HG02884 (cell line): ENCODE data around the gene ENPP6.

Experiments
- ATAC-seq: cut with Tn5 transposase; IDR thresholded peaks from one replicate; pipeline ENCODE4 v1.9.1; 2021; ENCODE audit warnings: mild to moderate bottlenecking, moderate library complexity; ENCODE audit not compliant: unreplicated experiment

ENPP6 gene

GRCh38 chr4:184192933-184193332, 24.7 kb downstream of the ENPP6 start:
- no peak for ATAC-seq

GRCh38 chr4:184191267-184191666, 26.4 kb downstream of the ENPP6 start:
- ATAC-seq, result no peak

- no peak for ATAC-seq
These were observed 27.0 kb downstream of the ENPP6 start for GRCh38 chr4:184190711-184191110.

- no peak for ATAC-seq
These were observed 27.7 kb downstream of the ENPP6 start for GRCh38 chr4:184189966-184190365.

- no peak for ATAC-seq
These were observed 29.0 kb downstream of the ENPP6 start for GRCh38 chr4:184188443-184189400.

GRCh38 chr4:184177271-184177670, 40.4 kb downstream of the ENPP6 start:
- ATAC-seq, result no peak

- no peak for ATAC-seq
These were observed 42.8 kb downstream of the ENPP6 start for GRCh38 chr4:184174571-184175488.

GRCh38 chr4:184171011-184171410, 46.7 kb downstream of the ENPP6 start:
- no peak for ATAC-seq

- ATAC-seq, result no peak
These were observed 48.3 kb downstream of the ENPP6 start for GRCh38 chr4:184169225-184169867.

GRCh38 chr4:184168406-184169019, 49.2 kb downstream of the ENPP6 start:
- peak; percentile 86 for ATAC-seq

GRCh38 chr4:184167576-184167975, 50.1 kb downstream of the ENPP6 start:
- ATAC-seq, result peak; percentile 56

- no peak for ATAC-seq
These were observed 50.9 kb downstream of the ENPP6 start for GRCh38 chr4:184166736-184167135.

GRCh38 chr4:184165291-184165690, 52.4 kb downstream of the ENPP6 start:
- no peak for ATAC-seq

GRCh38 chr4:184163813-184164212, 53.9 kb downstream of the ENPP6 start:
- no peak for ATAC-seq

- ATAC-seq, result no peak
These were observed 55.1 kb downstream of the ENPP6 start for GRCh38 chr4:184162596-184162995.

GRCh38 chr4:184157322-184157721, 60.4 kb downstream of the ENPP6 start:
- ATAC-seq, result no peak

GRCh38 chr4:184156163-184156920, 61.3 kb downstream of the ENPP6 start:
- no peak for ATAC-seq

GRCh38 chr4:184154199-184154598, 63.5 kb downstream of the ENPP6 start:
- ATAC-seq, result no peak

GRCh38 chr4:184153781-184154180, 63.9 kb downstream of the ENPP6 start:
- ATAC-seq, result no peak

GRCh38 chr4:184151988-184152485, 65.6 kb downstream of the ENPP6 start:
- ATAC-seq, result no peak
